Cardiac muscle cell (in vitro differentiated cells and primary cell): ENCODE results near the gene NEDD4. TPM values are rescaled to one million over a fixed set of nuclear protein-coding genes. Genes with fewer than 3 reads are reported as not detected.
"Not testable (repeated sequence)": the region's sequence is repeated elsewhere in the genome, so short reads cannot be mapped to it uniquely, and the experiment has no call there.

Source experiments
- DNase-seq, 2 donors: peaks; one replicate each; pipeline versions ENCODE4 v3.0.0 to v3.0.0-alpha.2; 2010 to 2017; ENCODE audit warnings: low read depth in 1 of 2, low spot score in 1 of 2
- H3K27ac ChIP-seq: fragments of 200-600 bp; sonication (generic); 2 replicates; pipeline ENCODE4 v1.5.1; 2016
- H3K27me3 ChIP-seq: fragments of 200-600 bp; sonication (generic); 2 replicates; pipeline ENCODE4 v1.6.0; 2016; ENCODE audit warnings: control low read depth
- H3K36me3 ChIP-seq: fragments of 200-600 bp; sonication (generic); 2 replicates; pipeline ENCODE4 v1.5.1; 2016; ENCODE audit warnings: control low read depth
- H3K4me1 ChIP-seq: fragments of 200-600 bp; sonication (generic); 2 replicates; pipeline ENCODE4 v1.8.1; 2017; ENCODE audit warnings: low read depth, mild to moderate bottlenecking, mixed run types
- H3K4me3 ChIP-seq: fragments of 200-600 bp; sonication (generic); 2 replicates; pipeline ENCODE4 v1.5.1; 2016; ENCODE audit warnings: mild to moderate bottlenecking
- H3K9me3 ChIP-seq: fragments of 200-600 bp; sonication (generic); 2 replicates; pipeline ENCODE4 v1.5.1; 2017; ENCODE audit warnings: low read depth, mild to moderate bottlenecking, control low read depth
- polyA plus RNA-seq: library from polyadenylated mRNA; unstranded; fragments of >200 nt; fragmentation: Nextera tagmentation; extraction: Ambion mirVana; gene quantifications from 2 replicates; pipeline ENCODE4 v1.2.1, GENCODE V29; 2016
- total RNA-seq: library from RNA; depleted of rRNA; stranded (reverse); fragments of >200 nt; gene quantifications from 2 replicates; pipeline ENCODE4 v1.2.3, GENCODE V29; 2016
- TF ChIP-seq, protein P1 (sequence below): IDR thresholded peaks from 2 replicates; pipeline ENCODE4 v1.5.1; 2012; ENCODE audit warnings: low read depth, mild to moderate bottlenecking, low read length

Gene NEDD4
- total and polyA plus RNA-seq, 2 experiments from 2014 or later: 3.9 to 7.5 TPM

GRCh38 chr15:56017511-56017910, 24.1 kb upstream of the NEDD4 start:
- TF ChIP-seq, protein P1, sequence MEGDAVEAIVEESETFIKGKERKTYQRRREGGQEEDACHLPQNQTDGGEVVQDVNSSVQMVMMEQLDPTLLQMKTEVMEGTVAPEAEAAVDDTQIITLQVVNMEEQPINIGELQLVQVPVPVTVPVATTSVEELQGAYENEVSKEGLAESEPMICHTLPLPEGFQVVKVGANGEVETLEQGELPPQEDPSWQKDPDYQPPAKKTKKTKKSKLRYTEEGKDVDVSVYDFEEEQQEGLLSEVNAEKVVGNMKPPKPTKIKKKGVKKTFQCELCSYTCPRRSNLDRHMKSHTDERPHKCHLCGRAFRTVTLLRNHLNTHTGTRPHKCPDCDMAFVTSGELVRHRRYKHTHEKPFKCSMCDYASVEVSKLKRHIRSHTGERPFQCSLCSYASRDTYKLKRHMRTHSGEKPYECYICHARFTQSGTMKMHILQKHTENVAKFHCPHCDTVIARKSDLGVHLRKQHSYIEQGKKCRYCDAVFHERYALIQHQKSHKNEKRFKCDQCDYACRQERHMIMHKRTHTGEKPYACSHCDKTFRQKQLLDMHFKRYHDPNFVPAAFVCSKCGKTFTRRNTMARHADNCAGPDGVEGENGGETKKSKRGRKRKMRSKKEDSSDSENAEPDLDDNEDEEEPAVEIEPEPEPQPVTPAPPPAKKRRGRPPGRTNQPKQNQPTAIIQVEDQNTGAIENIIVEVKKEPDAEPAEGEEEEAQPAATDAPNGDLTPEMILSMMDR: no peak
- no peaks in the 10 kb centered on the region for H3K27me3 ChIP-seq
- H3K4me1 ChIP-seq: no peaks in the 10 kb centered on the region
- DNase-seq: no peak
- H3K36me3 ChIP-seq: no peaks in the 10 kb centered on the region
- H3K9me3 ChIP-seq: no peaks in the 10 kb centered on the region
- no peak overlapping the region for H3K27ac ChIP-seq
- no peak overlapping the region for H3K4me3 ChIP-seq

DNA sequence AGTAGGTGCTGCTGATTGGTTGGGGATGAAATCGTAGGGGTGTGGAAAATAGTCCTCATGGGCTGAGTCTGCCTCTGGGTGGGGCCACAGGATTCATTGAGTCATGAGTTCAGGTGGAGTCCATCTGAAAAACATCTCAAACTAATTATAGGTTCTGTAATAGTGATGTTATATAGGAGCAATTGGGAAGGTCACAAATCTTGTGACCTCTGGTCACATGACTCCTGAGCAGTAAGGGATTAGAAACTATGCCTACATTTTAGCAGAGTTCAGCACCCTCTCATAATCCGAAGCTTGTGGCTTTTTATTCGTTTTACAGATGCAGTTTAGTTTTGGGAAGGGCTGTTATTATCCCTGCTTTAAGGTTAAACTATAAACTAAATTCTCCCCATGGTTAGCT, 22.9 kb upstream of the NEDD4 start:
- Histone ChIP-seq H3K4me1 (no peaks in the 10 kb centered on the region), H3K27me3 (no peaks in the 10 kb centered on the region), H3K4me3 (no peak overlapping the region), H3K9me3 (no peaks in the 10 kb centered on the region), H3K36me3 (no peaks in the 10 kb centered on the region), H3K27ac (no peak overlapping the region)
- TF ChIP-seq, protein P1: no peak
- DNase-seq: no peak

DNA sequence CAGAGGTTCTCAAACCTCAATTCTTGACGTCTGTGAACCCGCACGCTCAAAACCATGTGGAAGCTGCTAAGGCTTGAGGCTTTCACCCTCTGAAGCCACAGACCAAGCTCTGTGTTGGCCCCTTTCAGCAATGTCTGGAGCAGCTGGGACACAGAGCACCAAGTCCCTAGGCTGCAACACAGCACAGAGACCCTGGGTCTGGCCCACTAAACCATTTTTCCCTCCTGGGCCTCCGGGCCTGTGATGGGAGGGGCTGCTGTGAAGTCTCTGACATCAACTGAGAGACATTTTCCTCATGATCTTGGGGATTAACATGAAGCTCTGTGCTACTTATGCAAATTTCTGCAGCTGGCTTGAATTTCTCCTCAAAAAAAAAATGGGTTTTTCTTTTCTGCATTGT, 21.3 kb upstream of the NEDD4 start:
- TF ChIP-seq, protein P1: no peak
- no peaks in the 10 kb centered on the region for H3K27me3 ChIP-seq
- H3K9me3 ChIP-seq: no peaks in the 10 kb centered on the region
- no peak overlapping the region for H3K27ac ChIP-seq
- H3K36me3 ChIP-seq: no peaks in the 10 kb centered on the region
- H3K4me1 ChIP-seq: no peaks in the 10 kb centered on the region
- H3K4me3 ChIP-seq: no peak overlapping the region
- no peak for DNase-seq

GRCh38 chr15:56007053-56007452, 13.6 kb upstream of the NEDD4 start:
- not testable (repeated sequence) for H3K4me1 ChIP-seq, H3K27ac ChIP-seq, H3K36me3 ChIP-seq, H3K9me3 ChIP-seq
- H3K4me3 ChIP-seq: peak overlapping the region; percentile 19
- peaks cover 28% of the 10 kb centered on the region for H3K27me3 ChIP-seq
- DNase-seq: peak; percentile 13 to 33

GRCh38 chr15:56006371-56006770, 13.0 kb upstream of the NEDD4 start:
- peak in 1 of 2 donors; percentile 54 for DNase-seq
- not testable (repeated sequence) for H3K27ac ChIP-seq, H3K4me3 ChIP-seq, H3K4me1 ChIP-seq, H3K36me3 ChIP-seq, H3K9me3 ChIP-seq
- H3K27me3 ChIP-seq: peaks cover 28% of the 10 kb centered on the region

- not testable (repeated sequence) for DNase-seq, H3K9me3 ChIP-seq, H3K4me1 ChIP-seq, H3K36me3 ChIP-seq, H3K4me3 ChIP-seq, H3K27ac ChIP-seq
- peaks cover 40% of the 10 kb centered on the region for H3K27me3 ChIP-seq
These were observed 10.9 kb upstream of the NEDD4 start for GRCh38 chr15:56004281-56004680.

GRCh38 chr15:56003777-56004176, 10.4 kb upstream of the NEDD4 start:
- H3K4me3 ChIP-seq, H3K9me3 ChIP-seq, DNase-seq, H3K36me3 ChIP-seq, H3K27ac ChIP-seq, H3K4me1 ChIP-seq: not testable (repeated sequence)
- peaks cover 42% of the 10 kb centered on the region for H3K27me3 ChIP-seq

DNA sequence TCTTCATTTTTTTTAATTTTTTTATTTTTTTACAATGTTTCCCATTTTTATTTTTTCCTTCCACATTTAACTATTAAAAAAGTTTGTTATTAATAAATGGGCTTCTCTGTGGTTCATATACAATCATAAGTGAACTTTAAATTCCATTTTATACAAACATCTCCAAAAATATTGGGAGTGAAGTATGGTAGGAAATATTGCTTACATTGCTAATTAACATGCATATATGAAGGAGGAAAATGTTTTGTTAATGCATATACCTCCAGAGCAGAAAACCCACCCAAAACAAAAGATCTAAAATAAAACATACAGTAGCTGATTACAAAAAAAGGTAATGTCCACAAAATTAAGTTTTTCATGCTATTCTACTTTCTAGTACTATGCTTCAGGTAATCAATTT, 9.9 kb upstream of the NEDD4 start:
- H3K9me3 ChIP-seq, DNase-seq, H3K27ac ChIP-seq, H3K36me3 ChIP-seq, H3K4me1 ChIP-seq, H3K4me3 ChIP-seq: not testable (repeated sequence)
- peaks cover 37% of the 10 kb centered on the region for H3K27me3 ChIP-seq
